Measurements from ENCODE around the gene VGLL4.
"Not testable (repeated sequence)": the region's sequence is repeated elsewhere in the genome, so short reads cannot be mapped to it uniquely, and the experiment has no call there.

VGLL4 gene

DNA sequence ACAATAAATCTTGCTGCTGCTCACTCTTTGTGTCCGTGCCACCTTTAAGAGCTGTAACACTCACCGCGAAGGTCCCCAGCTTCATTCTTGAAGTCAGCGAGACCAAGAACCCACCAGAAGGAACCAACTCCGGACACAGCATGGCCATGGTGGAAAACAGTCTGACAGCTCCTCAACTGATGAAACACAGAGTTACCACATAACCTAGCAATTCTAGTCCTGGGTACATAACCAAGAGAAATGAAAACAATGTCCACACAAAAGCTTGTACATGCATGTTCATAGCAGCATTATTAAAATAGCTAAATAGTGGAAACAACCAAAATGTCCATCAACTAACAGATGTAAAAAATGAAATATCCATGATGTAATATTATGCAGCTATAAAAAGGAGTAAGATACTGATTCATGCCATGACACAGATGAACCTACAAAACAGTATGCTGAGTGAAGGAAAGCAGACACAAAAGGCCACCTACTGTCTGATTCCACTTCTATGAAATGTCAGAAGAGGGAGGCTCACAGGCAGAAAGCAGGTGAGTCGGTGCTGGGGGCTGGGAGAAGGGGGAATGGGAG, 36.8 kb downstream of the VGLL4 start:
- no peak for DNase-seq (ENCODE audit: low read depth in 2 of 2)

GRCh38 chr3:11606090-11606784, 37.5 kb downstream of the VGLL4 start:
- DNase-seq (ENCODE audit: low read depth in 2 of 2) = no peak

DNA sequence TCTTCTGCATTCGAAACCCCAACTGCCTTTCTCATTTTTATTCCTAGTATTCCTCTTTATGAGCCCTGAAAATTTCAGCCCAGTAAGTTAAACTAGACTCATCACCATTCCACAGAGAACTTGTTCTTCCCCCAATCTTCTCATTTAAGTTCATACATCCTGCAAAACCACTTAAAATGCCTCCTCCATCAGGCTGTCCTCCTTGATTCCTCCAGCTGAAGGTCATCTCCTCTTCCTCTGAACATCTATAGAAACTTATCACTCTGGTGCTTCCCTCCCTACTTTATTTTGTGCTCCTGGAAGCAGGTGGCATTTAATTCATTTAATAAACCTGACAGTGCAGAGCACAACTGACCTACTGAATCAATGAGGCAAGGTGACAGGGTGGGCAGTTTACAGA, 38.3 kb downstream of the VGLL4 start:
- DNase-seq (ENCODE audit: low read depth in 2 of 2) = no peak

- DNase-seq (ENCODE audit: low read depth in 2 of 2) = no peak
Observed at GRCh38 chr3:11604139-11604892, 39.4 kb downstream of the VGLL4 start.

- DNase-seq (ENCODE audit: low read depth in 2 of 2) = no peak
Observed at GRCh38 chr3:11603628-11604027, 40.1 kb downstream of the VGLL4 start.

- no peak for DNase-seq (ENCODE audit: low read depth in 2 of 2)
Observed at GRCh38 chr3:11602886-11603527, 40.7 kb downstream of the VGLL4 start.

DNA sequence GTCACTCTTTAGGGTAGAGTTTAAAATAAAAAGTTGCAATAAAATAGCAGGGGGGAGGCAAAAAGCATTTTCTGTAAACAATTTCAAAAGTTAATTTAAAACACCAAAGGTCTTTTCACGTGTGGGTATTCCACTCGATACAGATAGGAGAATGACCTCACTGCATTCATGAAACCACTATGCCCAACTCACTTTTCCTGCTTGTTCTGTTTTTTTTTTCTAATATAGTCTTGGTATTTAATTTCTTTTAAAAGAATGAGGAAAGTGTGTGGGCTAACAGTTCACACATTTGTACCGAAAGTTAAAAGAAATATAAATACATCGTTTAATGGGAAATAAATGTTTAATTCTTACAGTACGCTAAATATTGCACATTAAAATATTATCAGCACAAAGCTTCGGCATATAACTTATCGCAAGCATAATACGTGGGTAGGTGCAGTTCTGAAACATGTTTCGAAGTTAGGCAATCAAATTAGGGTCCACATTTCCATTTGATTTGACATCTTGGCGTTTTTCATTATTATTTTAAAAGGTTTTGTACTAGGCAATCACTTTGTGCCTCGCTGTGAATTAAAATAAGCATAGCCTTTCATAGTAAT, 41.4 kb downstream of the VGLL4 start:
- DNase-seq (ENCODE audit: low read depth in 2 of 2) = no peak

GRCh38 chr3:11601446-11602238, 42.1 kb downstream of the VGLL4 start:
- DNase-seq (ENCODE audit: low read depth in 2 of 2) = no peak

- DNase-seq (ENCODE audit: low read depth in 2 of 2) = no peak
Observed at GRCh38 chr3:11600501-11601282, 43.0 kb downstream of the VGLL4 start.

- no peak for DNase-seq (ENCODE audit: low read depth in 2 of 2)
Observed at GRCh38 chr3:11596387-11596786, 47.3 kb downstream of the VGLL4 start.

DNA sequence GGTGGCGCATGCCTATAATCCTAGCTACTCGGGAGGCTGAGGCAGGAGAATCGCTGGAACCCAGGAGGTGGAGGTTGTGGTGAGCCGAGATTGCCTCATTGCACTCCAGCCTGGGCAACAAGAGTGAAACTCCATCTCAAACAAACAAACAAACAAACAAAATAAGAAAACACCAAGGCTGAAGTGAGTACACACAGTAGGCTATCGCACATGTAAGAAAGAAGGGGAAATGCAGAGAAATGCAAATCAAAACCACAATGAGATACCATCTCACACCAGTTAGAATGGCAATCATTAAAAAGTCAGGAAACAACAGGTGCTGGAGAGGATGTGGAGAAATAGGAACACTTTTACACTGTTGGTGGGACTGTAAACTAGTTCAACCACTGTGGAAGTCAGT, 48.7 kb downstream of the VGLL4 start:
- DNase-seq (ENCODE audit: low read depth in 2 of 2) = not testable (repeated sequence)

DNA sequence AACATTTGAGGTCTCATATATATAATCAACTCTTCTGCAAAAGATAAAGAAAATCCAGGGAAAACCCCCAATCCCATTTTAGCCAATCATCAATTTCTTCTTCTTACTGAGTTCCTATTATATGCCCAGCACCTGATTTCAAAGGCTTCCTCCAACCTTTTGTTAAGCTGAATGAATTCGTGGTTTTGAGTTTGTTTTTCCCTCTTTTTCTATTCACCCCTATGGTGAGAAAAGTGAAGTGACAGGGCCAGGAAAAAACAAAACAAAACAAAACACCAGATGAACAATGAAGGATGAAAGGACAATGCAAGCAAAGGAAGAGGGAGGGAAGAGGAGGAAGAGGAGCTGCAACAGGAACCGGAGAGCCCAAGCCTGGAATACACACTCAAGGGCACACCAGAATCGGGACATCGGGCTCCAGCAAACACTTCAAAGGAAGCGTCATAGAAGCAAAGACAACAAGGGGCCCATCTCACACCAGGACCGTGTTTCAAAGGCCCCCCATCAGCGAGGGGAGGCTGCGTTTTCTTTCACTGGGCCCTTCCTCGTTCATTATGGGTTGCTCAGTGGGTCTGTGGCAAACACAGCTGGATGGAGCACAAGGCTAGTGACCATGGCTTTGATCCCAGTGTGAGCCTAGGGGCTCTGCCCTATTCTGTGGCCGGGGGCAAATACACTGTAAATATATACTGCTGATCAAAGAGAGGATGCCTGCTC, 50.2 kb downstream of the VGLL4 start:
- no peak for DNase-seq (ENCODE audit: low read depth in 2 of 2)

GRCh38 chr3:11592445-11593298, 51.0 kb downstream of the VGLL4 start:
- DNase-seq (ENCODE audit: low read depth in 2 of 2) = no peak

DNA sequence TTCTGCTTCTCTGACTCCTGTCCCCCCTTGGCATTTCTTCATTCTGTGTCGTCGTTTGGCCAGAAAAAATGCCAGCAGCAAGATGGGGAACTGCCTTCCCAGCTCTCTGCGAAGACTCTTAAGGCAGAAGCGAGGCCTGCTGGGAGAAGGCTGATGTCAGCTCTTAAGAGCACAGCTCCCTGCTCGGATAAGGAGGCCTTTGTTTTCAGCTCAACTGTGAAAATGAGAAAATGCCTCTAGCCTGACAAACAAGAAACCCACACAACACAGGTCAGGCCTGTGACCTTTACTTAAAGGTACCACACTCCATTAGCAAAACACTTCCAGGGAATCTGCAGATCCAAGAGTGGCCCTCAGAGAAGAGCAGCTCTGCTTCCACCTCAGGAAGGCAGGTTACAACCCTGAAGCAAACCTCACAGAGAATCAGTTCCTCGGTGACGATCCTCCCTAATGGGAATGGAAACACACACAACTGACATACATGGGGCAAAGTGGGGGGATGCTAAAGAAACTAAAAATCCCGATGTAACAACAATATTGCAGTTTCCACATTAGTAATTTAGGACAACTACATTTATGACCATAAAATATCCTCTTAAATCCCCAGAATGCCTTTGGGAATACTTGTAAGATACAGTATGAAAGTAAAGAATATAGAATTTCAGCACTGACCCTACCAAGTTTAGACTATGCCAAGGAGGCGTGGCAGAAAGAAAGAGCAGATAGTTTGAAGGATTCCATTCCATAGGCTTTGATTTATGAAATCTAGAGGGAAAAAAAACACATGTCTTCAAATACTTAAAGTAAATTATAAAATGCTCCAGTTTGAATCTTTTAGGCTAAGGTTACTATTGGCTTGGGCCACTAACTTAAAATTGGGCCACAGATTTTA, 52.1 kb downstream of the VGLL4 start:
- no peak for DNase-seq (ENCODE audit: low read depth in 2 of 2)

- DNase-seq (ENCODE audit: low read depth in 2 of 2) = no peak
Observed at GRCh38 chr3:11591002-11591355, 52.7 kb downstream of the VGLL4 start.

GRCh38 chr3:11589706-11590105, 54.0 kb downstream of the VGLL4 start:
- DNase-seq (ENCODE audit: low read depth in 2 of 2) = no peak

GRCh38 chr3:11588755-11589154, 55.0 kb downstream of the VGLL4 start:
- DNase-seq (ENCODE audit: low read depth in 2 of 2) = no peak

- no peak for DNase-seq (ENCODE audit: low read depth in 2 of 2)
Observed at GRCh38 chr3:11588338-11588737, 55.4 kb downstream of the VGLL4 start.
